GM12892 (cell line): ENCODE measurements around the gene TRIM68.

Experiments used
- POLR2A ChIP-seq: IDR thresholded peaks from 2 replicates; pipeline ENCODE4 v1.6.1; 2011; ENCODE audit warnings: low read depth, low read length, control low read depth
- POLR2AphosphoS5 ChIP-seq: IDR thresholded peaks from 2 replicates; pipeline ENCODE4 v1.6.1; 2011; ENCODE audit warnings: low read depth, low read length, control low read depth
- TAF1 ChIP-seq: IDR thresholded peaks from 2 replicates; pipeline ENCODE4 v1.6.1; 2011; ENCODE audit warnings: low read depth, mild to moderate bottlenecking, control low read depth, low read length, borderline replicate concordance

DNA sequence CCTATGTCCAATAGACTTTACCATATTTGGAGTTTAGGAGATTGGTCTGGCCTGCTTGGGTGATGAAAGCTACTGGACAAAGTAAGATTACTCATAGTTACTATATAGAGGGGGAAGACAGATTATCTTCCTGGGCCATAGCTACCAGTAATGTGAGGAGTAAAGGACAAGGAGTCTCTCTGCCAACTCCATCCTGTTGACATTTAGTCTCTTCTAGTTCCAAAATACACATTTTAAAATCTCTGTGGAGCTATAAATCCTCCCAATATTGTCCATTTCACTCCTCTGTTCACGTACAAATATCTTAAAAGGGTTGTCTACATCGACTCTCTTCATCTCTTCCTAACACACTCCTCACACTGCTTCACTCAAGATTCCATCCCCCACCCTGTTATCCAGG lies 28.1 kb upstream of the TRIM68 start:
- TF ChIP-seq TAF1 (no peak), POLR2AphosphoS5 (no peak), POLR2A (no peak)
